ENCODE measurements around the gene SPTA1.

GRCh38 chr1:158577561-158577960, 109.0 kb downstream of the SPTA1 start:
- TF ChIP-seq CTCF (IDR thresholded peaks at IDR 0.05 in 8 of 11, conservative IDR thresholded peaks at IDR 0.05 in 3 of 11), result no peak
- TF ChIP-seq POLR2AphosphoS5 (IDR thresholded peaks at IDR 0.05), result no peak

Data from spleen (tissue), 7 donors.